IPS-11a (cell line): ENCODE results near the gene ASB5.
"Not testable (repeated sequence)": the region's sequence is repeated elsewhere in the genome, so short reads cannot be mapped to it uniquely, and the experiment has no call there.

Experiments
- H3K4me3 ChIP-seq: one replicate; pipeline ENCODE4 v1.5.1; 2013; ENCODE audit warnings: low read depth, low read length, control low read depth

Gene ASB5

GRCh38 chr4:176226736-176227135 is 42.3 kb downstream of the ASB5 start:
- no peak overlapping the region for H3K4me3 ChIP-seq

- no peak overlapping the region for H3K4me3 ChIP-seq
Observed at GRCh38 chr4:176223561-176223960, 45.5 kb downstream of the ASB5 start.

- H3K4me3 ChIP-seq, result no peak overlapping the region
Observed at GRCh38 chr4:176222149-176222548, 46.9 kb downstream of the ASB5 start.

GRCh38 chr4:176217510-176217909 is 51.5 kb downstream of the ASB5 start:
- no peak overlapping the region for H3K4me3 ChIP-seq

- H3K4me3 ChIP-seq, result not testable (repeated sequence)
Observed at GRCh38 chr4:176212351-176212750, 56.7 kb downstream of the ASB5 start.

GRCh38 chr4:176210579-176211296 is 58.3 kb downstream of the ASB5 start:
- no peak overlapping the region for H3K4me3 ChIP-seq

- H3K4me3 ChIP-seq, result no peak overlapping the region
Observed at GRCh38 chr4:176210101-176210500, 58.9 kb downstream of the ASB5 start.

GRCh38 chr4:176209535-176209934 is 59.5 kb downstream of the ASB5 start:
- no peak overlapping the region for H3K4me3 ChIP-seq

- no peak overlapping the region for H3K4me3 ChIP-seq
Observed at GRCh38 chr4:176207839-176208238, 61.2 kb downstream of the ASB5 start.

- H3K4me3 ChIP-seq, result no peak overlapping the region
Observed at GRCh38 chr4:176205299-176205698, 63.7 kb downstream of the ASB5 start.

GRCh38 chr4:176198316-176198903 is 70.6 kb downstream of the ASB5 start:
- H3K4me3 ChIP-seq, result no peak overlapping the region

- peak within 1 kb of the TSS; percentile 67 for H3K4me3 ChIP-seq
Observed at GRCh38 chr4:176195184-176195978, 73.6 kb downstream of the ASB5 start, which contains the start of gene SPATA4. SPATA4 (minus strand) TSS chr4:176195585; CDS start chr4:176195562, 23 bp downstream.

- H3K4me3 ChIP-seq, result no peak overlapping the region
Observed at GRCh38 chr4:176193938-176194337, 75.1 kb downstream of the ASB5 start.

- no peak overlapping the region for H3K4me3 ChIP-seq
Observed at GRCh38 chr4:176193126-176193525, 75.9 kb downstream of the ASB5 start.

GRCh38 chr4:176191974-176192373 is 77.0 kb downstream of the ASB5 start:
- no peak overlapping the region for H3K4me3 ChIP-seq

GRCh38 chr4:176189891-176190795 is 78.9 kb downstream of the ASB5 start:
- H3K4me3 ChIP-seq, result no peak overlapping the region

GRCh38 chr4:176188654-176189053 is 80.4 kb downstream of the ASB5 start:
- H3K4me3 ChIP-seq, result no peak overlapping the region

GRCh38 chr4:176187624-176188023 is 81.4 kb downstream of the ASB5 start:
- no peak overlapping the region for H3K4me3 ChIP-seq

- no peak overlapping the region for H3K4me3 ChIP-seq
Observed at GRCh38 chr4:176186671-176187395, 82.2 kb downstream of the ASB5 start.

GRCh38 chr4:176186067-176186466 is 83.0 kb downstream of the ASB5 start:
- H3K4me3 ChIP-seq, result no peak overlapping the region
